ENCODE results near the gene DUSP9. TPM values are rescaled to one million over a fixed set of nuclear protein-coding genes. Genes with fewer than 3 reads are reported as not detected.

The DUSP9 gene
- total and polyA plus RNA-seq, 2 donors (not counting 3 experiments of a cell fraction or from before 2014, with no cell fraction given), result 0.04 TPM; not detected in 1

- FAIRE-seq (no peak), DNase-seq (ENCODE audit: low read depth, low spot score) (no peak)
- Histone ChIP-seq H3K9ac (replicated peaks; ENCODE audit: extremely low read depth, insufficient read depth, low read length) (no peak overlapping the region), H3K4me3 (replicated peaks in 1 of 3; ENCODE audit: insufficient read depth in 1 of 3, low read depth in 1 of 3, low read length in 3 of 3) (peak overlapping the region in 2 of 3 experiments; percentile 57 to 74), H3K9me1 (replicated peaks; ENCODE audit: control insufficient read depth, extremely low read depth, insufficient read depth, low read length) (no peaks in the 10 kb centered on the region), H2AFZ (ENCODE audit: low read depth, low read length) (peak overlapping the region; percentile 89), H3K79me2 (ENCODE audit: control insufficient read depth, insufficient read depth, low read length) (peaks cover 12% of the 10 kb centered on the region), H3K4me1 (ENCODE audit: control insufficient read depth, extremely low read depth, insufficient read depth, low read length) (peaks cover 7% of the 10 kb centered on the region), H3K4me2 (ENCODE audit: insufficient read depth, low read length) (peak overlapping the region; percentile 76), H3K36me3 (ENCODE audit: control insufficient read depth in 2 of 2, extremely low read depth in 1 of 2, insufficient read depth in 2 of 2, low read length in 2 of 2) (no peaks in the 10 kb centered on the region), H3K9me3 (replicated peaks; ENCODE audit: control insufficient read depth, insufficient read depth, low read length) (no peaks in the 10 kb centered on the region), H3K27ac (ENCODE audit: insufficient read depth, low read depth, low read length) (no peak overlapping the region), H3K27me3 (ENCODE audit: control insufficient read depth in 2 of 2, insufficient read depth in 2 of 2, low read length in 2 of 2) (no peaks in the 10 kb centered on the region), H4K20me1 (replicated peaks; ENCODE audit: control insufficient read depth, extremely low read depth, insufficient read depth, low read length) (no peaks in the 10 kb centered on the region)
- BruUV-seq (replicated peaks), result no TSS peak
- TF ChIP-seq GATA2 (IDR thresholded peaks at IDR 0.05; ENCODE audit: insufficient read depth, insufficient read length, low read depth, low read length), result no peak
- no peak for TF ChIP-seq MAX (IDR thresholded peaks at IDR 0.05; ENCODE audit: insufficient read depth, insufficient read length)
- TF ChIP-seq POLR2AphosphoS5 (IDR thresholded peaks at IDR 0.05; ENCODE audit: insufficient read depth, low read depth, low read length), result no peak
- no peak for TF ChIP-seq CTCF (IDR thresholded peaks at IDR 0.05; ENCODE audit: extremely low read depth in 1 of 2, insufficient read depth in 1 of 2, low read depth in 1 of 2, low read length in 2 of 2)
- TF ChIP-seq POLR2A (IDR thresholded peaks at IDR 0.05; ENCODE audit: low read depth, low read length), result no peak
- no peak for TF ChIP-seq FOS (IDR thresholded peaks at IDR 0.05; ENCODE audit: borderline replicate concordance, insufficient read depth, low read length)
- TF ChIP-seq MYC (IDR thresholded peaks at IDR 0.05; ENCODE audit: low read depth, low read length), result no peak
- TF ChIP-seq JUN (IDR thresholded peaks at IDR 0.05; ENCODE audit: borderline replicate concordance, insufficient read depth, insufficient read length, low read depth), result no peak
- TF ChIP-seq EZH2 (IDR thresholded peaks at IDR 0.05; ENCODE audit: borderline replicate concordance, low read depth, low read length, severe bottlenecking), result no peak
- intact Hi-C loops (cut with micrococcal nuclease) (no loop called here), dilution Hi-C loops (cut with MboI; ENCODE audit: extremely low pct_ligation_motif_present, low sequenced_read_pairs) (no loop called here)
- POLR2A ChIA-PET, result no interaction called here
- CTCF ChIA-PET, result interaction anchor here (1.3 to 4.1 kb wide), 4 partner anchors 10 to 108 kb away, joined by 3 to 32 read pairs (median 5); no protein-coding TSS in a partner anchor
Observed at GRCh38 chrX:153600032-153600373, 47.0 kb upstream of the DUSP9 start.
